HG03460 (cell line): ENCODE measurements around the gene CCDC68.

ENCODE experiments used
- ATAC-seq: cut with Tn5 transposase; IDR thresholded peaks from one replicate; pipeline ENCODE4 v1.9.1; 2021; ENCODE audit not compliant: unreplicated experiment

The CCDC68 gene

DNA sequence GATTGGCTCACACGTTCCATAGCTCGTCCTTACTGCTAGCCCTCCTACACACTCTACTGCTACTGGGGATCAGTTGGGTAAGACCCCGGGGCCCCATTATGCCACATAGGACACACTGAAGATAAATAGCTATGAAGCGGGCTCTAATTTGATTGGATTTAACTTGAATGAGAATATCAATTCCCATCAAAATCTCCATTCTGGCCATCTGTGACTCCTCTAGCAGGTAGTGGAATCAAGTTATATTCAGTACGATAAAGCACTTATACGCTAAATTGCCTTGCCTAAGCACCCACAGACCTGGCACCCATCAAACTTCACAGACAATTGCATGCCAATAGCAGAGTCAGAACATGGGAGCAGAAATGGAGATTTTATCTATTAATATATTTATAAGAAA, 39.8 kb downstream of the CCDC68 start:
- ATAC-seq, result no peak

DNA sequence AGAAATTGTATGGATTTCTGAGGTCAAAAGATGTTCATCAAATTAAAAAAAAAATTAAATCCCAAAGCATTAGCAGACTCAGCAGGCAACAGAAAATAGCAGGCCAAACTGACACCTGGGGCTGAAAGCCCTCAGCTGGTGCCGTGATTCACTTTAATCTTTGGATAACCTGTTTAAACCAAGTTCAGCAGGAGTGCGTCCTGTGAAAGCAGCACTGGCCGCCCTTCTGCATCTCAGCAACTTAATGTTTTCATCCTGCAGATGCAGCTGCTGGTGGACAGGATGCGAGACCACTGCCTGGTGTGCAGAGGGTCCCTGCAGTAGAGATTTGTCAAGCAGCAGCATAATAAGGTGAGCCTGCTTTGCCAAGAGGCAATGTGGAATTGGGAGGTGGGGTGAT, 41.2 kb downstream of the CCDC68 start:
- ATAC-seq, result no peak

DNA sequence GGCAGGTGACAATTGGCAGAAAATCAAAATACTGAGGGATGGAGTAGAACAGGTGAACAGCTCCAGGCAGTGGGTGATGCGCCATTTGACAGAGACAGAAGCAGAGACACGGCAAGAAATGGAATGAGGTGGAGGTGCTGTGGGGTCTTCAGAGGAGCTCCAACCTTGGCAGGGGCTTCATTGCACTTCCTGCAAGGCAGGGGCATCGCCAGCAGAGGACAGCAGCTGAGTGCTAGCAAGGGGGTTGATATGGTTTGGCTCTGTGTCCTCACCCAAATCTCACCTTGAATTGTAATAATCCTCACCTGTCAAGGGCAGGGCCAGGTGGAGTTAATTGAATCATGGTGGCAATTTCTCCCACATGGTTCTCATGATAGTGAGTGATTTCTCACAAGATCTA, 42.8 kb downstream of the CCDC68 start:
- no peak for ATAC-seq

DNA sequence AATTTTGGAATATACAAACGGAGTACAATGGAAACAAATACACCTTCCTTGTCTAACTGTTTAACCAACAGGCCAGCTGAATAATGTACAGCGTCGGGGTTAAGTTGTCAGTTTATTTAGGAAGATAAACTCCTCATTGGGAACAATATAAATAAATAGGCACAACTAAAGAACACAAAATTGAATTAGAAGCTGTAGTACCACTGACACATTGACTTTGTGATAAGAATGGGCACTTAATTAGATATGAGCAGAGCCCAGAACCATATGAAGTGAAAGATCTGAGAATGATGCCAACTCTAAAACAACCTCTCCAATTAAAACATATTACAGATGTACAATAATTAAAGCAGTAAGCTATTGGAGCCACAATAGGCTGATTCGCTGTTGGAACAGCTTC, 44.4 kb downstream of the CCDC68 start:
- ATAC-seq, result no peak

DNA sequence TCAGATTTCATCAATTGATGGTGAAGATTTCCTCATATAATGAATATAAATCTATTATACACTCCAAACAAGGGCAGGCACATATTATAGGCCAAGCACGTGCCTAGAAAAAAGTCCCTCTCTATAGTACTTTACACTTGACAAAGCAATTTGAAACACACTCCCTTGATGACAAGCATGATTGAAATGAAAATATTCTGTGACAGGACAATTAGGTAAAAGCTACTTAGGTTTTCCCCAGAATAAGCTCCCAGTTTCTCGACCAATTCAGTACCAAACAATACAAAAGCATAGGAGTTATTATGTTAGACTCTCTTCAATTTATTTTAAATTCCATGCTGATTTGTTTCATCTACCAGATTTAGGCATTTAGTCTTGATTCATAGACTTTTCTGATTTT, 47.7 kb downstream of the CCDC68 start:
- ATAC-seq, result no peak

DNA sequence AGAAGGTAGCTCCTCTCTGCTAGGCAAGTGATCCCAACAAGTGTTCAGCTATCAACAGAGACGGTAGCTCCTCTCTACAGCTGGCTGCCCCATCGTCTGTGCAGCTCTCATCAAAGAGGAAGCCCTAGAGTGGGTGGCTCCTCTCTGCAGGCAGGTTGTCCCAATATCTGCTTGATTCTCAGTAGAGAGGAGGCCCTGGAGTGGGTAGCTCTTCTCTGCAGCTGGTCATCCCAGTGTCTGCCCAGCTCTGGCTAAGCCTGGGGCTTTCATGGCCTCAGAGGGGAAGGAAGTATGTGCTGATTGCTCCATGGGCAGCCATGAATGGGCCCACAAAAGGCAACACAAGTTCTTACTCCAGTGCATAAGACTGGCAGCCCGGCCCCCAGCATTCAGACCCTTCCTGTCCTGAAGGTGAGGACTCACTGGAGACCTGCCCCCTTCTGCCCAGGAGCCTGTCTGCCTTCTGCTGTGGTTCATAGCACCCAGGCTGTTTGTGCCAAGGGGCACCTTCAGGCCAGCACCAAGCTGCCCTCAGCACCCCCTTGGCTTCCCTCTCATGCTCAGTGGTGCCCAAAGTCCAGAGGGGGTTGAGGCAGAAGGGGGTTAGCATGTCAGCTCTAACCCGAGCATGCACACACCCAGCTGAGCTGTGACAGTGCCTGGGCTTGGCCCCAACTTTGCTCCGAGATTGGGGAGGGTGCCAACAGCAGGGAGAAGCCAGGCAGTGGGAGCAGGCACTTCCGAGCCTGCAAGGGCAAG, 48.9 kb downstream of the CCDC68 start:
- no peak for ATAC-seq

DNA sequence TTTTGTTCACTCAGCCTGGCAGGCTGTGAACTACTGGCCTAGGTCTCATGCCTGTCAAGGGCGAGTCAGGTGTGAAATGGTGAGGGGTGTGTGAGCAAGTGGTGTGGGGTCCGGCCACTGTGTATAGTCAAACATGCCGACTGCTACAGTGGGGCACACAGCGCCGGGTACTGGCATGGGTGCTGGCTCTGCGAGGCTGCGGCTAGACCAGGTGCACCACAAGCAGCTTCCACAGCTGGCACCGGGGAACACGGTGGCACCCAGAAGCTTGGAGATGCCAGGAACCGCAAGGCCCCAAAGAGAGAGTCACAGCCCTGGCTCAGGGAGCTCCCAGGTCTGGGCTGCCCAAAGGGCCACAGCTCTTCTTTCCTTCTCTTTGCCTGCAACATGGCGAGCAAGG, 49.7 kb downstream of the CCDC68 start:
- no peak for ATAC-seq

DNA sequence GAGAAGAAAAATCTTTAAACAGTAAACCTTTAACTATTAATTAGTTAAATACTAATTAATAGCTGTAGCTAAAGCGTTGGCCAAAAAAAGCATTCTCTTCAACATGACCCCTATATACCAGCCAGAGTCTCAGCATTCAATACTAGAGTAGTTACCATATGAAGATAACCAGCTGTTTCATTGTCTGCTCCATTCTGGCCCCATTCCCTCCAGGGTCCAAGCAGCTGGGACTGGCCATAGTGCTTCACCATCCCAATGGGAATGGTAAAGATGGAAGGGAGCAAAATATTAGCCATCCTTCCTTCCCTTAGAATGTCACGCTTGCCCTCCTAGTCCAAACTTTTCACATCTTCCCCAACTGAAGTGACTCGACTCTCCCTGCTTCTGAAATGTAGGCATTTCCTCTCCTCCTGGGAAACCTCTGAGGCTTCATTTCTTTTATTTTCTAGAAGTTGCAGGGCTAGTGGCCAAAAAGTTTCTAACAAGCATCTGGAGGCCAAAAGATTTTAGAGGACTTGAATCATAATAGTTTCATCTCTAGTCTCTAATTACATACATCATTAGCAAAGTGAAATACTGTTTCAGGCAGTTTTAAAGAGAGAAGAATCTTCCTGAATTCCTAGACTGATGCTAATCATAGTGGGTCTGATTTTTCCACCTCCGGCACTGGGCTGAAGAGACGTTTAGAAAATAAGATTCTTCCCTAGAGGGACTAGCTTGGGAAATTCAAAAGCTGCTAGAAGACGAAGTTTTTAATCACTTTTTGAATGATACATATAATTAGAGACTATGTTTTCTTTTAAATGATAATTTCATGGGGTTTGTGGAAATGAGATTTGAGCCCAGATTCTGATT, 52.7 kb downstream of the CCDC68 start:
- no peak for ATAC-seq

DNA sequence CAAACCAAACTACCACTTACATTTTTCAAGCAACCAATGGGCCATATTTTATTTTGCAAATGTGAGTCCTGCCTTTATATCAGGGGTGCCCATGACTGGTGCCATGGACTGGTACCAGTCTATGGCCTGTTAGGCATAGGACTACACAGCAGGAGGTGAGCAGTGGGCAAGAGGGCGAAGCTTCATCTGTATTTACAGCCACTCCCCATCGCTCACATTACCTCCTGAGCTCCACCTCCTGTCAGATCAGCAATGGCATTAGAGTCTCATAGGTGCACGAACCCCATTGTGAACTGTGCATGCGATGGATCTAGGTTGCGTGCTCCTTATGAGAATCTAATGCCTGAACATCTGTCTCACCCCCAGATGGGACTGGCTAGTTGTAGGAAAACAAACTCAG, 53.6 kb downstream of the CCDC68 start:
- ATAC-seq, result no peak

DNA sequence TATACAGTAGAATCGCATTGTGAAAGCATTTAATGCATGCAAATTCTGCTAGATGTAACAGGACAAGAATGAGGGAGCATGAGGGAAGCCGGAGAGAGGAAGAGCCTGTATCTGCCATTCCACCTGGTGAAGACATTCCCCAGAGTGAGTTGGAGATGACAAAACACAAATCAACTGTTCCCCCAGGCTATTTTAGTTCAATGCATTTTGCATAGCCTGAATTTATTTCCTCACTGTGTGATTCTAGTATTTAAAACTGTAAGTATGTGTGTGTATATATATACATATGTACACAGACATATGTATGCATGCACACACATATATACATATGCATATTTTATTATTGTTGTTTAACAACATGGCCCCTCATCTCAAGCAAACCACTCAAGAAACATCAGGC, 54.7 kb downstream of the CCDC68 start:
- no peak for ATAC-seq

DNA sequence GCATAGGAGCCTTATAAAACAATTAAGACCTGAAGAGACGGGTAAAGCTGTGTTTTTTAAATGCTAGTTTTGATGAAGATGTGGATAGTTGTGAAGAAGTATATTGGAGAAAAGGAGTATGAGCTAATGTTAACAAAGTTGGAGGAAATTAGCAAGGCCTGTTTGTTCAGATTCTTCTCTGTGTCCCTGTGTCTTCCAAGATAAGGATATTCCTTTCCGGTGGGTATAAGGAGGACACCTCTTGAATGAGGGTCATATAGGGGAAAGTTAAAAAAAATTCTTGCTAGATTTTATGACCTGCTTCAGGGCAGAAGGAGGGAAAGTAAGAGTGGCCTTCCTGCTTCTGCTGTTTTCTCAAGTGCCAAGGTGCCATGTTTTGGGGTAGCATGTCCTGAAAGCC, 59.0 kb downstream of the CCDC68 start:
- no peak for ATAC-seq

DNA sequence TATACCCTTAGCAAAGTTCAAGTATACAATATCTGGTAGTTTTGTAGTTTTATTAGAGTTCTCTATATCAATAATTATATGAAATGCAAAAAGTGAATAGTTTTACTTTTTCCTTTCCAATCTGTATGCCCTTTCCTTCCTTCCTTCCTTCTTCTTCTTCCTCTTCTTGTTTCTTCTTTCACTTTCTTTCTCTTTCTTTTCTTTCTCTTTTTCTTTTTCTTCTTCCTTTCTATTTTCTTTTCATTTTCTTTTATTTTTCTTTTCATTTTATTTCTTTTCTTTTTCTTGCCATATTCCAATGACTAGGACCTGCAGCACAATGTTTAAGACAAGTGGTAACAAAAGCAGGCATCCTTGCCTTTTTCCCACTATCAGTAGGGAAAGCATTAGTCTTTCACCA, 59.8 kb downstream of the CCDC68 start:
- no peak for ATAC-seq

DNA sequence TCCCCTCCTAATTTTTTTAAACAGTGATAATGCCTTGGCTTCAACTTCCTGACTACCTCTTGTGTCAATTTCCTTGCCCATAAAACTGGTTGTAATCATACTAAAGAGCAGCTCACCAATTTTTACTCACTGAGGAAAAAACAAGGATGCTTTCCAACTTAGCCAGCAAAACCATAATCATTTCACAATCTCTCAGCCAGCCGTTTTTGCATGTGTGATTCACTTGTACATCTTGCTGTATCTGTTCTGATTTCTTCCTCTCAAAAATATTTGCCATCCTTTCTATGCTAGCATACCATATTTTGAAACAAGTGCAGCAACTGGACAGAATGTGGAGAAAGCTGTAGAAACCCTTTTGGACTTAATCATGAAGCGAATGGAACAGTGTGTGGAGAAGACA, 70.3 kb downstream of the CCDC68 start:
- ATAC-seq, result no peak

DNA sequence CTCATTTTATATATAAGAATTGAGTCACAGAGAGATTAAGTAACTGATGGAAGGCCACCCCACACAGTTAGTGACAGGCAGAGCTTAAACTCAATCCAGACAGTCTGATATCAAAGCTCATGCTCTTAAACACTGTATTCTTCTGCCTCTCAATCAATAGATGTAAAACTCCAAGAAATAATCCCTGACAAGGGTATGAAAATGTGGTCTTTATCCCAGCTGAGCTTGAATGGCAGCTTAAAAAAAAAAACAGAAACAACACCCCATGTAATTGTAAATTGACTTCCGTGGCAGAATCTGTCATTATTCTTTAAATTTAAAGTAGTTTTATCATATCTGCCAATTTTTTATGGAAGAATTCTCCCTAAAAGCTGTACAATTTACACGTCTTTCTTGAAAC, 70.9 kb downstream of the CCDC68 start:
- ATAC-seq, result no peak

DNA sequence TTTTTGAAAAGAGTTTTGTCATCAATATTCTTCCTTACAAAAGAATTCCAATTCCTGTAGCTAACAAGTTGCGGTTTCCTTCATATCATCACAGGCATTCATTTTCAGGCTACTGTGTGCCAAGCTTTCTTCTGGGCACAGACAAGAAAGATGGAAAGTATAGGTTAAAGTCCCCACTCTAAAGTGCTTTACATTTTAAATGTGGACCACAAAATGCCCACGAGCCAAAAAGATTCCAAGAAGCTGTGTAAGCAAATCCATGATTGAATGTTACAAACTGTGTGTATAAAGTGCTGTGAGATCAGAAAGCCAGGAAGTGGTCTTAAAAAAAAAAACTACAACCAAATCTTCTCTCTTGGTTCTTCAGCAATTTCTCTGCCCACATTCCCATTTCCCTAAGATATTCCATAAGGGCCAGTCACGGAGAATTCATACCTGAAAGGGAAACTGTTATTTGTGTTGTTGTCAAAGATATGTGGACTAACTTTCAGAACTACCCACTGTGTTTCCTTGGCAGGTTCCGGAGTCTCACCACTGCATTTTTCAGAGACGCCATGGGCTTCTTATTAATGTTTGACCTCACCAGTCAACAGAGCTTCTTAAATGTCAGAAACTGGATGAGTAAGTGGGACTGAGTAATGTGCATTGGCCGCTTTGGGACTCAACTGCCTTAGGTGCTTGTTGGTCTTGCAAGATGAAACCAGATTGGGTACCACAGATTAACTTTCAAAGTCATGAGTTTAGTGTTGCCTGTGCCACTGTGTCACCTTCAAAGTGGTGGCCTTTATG, 75.3 kb downstream of the CCDC68 start:
- no peak for ATAC-seq

DNA sequence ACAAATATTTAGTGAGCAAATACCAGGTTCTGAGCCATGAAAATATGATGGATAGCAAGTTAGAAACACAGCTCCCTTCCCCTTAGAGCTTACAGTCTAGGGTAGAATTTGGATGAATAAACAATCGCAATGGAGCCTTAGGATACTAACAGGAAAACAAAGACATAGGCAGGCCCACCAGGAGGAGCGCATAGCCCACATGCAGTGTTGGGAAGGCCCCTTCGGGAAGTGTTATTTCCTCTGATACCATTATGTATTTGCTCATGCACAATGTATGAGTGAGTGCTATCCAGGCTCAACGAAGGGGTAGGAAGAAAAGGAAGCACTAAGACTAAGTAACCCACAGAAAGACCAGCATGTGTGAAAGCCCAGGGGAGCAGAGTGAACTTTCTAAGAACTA, 76.9 kb downstream of the CCDC68 start:
- ATAC-seq, result no peak

DNA sequence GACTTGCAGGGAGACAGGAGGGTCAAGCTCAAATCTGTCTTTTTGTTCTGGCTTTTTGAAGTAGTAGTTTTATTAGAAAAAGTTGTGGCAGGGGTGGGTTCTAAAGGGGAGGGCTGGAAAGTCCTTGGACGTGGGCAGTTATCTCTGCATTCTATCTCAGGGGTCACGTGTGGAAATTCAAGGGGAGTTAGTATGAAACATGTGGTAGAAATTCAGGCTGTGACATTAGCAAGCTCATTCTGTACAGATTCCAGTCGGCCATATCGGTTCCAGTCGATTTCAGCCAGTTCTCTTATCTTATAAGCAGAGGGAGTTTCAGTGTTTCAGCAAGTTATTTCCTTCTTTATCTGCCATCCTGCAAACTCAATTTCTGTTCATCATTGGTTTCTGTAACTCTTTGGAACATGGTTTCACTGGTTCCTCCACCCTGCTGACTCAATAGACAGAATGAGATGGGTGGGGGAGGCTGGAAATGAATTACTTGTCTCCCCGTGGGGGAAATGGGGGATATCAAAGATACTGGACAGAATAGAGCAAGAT, 78.0 kb downstream of the CCDC68 start:
- ATAC-seq, result no peak

DNA sequence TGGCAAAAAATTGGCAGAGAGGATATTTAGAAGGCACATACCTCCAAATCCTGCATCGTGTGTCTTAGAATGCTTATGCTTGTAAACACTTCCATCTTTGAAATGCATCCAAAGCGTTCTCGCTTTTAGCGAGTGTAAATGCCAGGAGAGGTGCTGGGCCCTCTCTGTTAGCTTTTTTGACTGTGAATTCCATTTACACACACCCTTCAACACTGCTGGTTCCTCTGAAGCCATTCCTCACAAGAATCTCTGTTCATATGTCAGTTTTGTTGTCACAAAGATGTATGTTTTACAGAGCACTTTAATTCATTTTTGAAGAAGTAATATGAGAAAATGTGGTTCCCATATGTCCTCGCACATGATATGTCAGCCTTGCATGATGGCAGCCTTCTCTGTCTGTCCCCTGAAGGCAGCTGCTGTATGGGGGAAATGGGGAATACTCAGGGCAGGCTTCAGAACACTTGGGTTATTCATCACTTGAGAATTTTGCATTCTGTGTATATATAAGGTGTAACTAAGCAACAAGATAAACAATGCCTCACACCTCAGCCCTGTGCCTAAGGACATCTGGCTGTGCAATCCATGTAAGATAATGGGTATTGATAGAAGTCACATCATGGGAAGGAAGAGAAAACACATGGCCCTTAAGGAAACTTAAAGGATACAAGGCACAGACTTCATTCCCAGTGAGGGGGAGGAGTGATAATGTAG, 78.7 kb downstream of the CCDC68 start:
- no peak for ATAC-seq

DNA sequence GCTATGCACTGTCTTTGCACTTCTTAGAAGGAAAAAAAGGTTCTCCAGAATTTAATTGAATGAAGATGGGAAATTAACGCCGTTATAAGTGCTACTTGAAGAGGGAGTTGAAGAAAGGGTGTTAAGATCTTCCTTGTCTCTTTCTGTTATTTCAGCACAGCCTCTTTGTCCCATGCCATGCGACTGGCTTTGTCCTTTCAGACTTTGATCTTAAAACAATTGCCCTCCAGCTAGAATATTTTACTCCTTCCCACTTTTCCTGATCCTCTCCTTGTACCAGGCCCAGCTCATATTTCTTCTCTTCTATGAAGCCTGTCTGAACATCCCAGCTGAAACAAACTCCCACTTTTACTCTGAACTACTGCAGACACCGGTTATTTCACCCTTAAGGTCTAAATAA, 79.6 kb downstream of the CCDC68 start:
- no peak for ATAC-seq

DNA sequence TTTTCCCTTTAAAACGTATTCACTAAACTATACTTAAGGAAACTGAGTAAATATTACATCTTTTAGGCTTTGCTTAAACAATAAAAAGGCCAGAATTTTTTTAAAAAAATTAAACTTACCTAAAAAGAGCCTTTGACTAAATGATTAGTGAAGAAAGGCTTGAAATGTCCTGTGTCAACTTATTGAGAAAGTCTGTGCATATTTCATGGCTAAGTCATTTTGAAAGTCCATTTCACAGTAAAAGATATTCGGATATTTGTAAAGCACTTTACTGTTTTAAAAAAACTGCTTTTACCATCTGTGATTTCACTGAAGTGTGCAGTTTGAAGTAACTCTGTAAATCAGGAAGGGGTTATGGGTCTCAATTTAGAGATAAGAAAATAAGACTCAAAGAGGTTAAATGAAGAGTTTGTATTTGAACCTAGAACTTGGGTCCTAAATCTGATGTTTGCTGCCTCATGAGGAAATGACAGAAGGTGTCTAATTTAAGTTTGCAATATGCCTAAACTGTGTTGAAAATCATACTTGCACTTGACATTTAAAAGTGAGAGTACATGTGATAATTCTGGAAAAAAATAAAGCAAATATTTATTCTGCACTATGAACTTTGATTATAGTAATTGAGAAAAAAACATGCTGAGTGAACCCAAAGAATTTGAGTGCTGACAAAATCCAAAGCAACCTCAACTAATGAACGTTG, 80.5 kb downstream of the CCDC68 start:
- ATAC-seq, result no peak
